WERI-Rb-1 (cell line): ENCODE measurements around the gene GALNT17.

ENCODE experiments used
- DNase-seq: peaks from one replicate; pipeline ENCODE4 v3.0.0-alpha.2; 2020
- H3K27ac ChIP-seq: fragments of 250-450 bp; sonication (Bioruptor Pico); 2 replicates; pipeline ENCODE4 v1.5.1; 2020; ENCODE audit warnings: mild to moderate bottlenecking, moderate library complexity
- H3K27me3 ChIP-seq: fragments of 250-450 bp; sonication (Bioruptor Pico); 2 replicates; pipeline ENCODE4 v1.5.1; 2021; ENCODE audit warnings: mild to moderate bottlenecking, low read depth, moderate library complexity; ENCODE audit not compliant: insufficient read depth, severe bottlenecking
- H3K36me3 ChIP-seq: fragments of 250-450 bp; sonication (Bioruptor Pico); 2 replicates; pipeline ENCODE4 v1.5.1; 2020; ENCODE audit warnings: mild to moderate bottlenecking, moderate library complexity
- H3K4me3 ChIP-seq: 2 replicates; pipeline ENCODE4 v1.5.1; 2011; ENCODE audit warnings: low read depth, mild to moderate bottlenecking, control low read depth, low read length
- H3K9me3 ChIP-seq: fragments of 250-450 bp; sonication (Bioruptor Pico); 2 replicates; pipeline ENCODE4 v1.5.1; 2021; ENCODE audit warnings: mild to moderate bottlenecking, moderate library complexity; ENCODE audit not compliant: severe bottlenecking
- TF ChIP-seq, protein P1 (sequence below): IDR thresholded peaks from 2 replicates; pipeline ENCODE4 v1.5.1; 2011; ENCODE audit warnings: low read depth, mild to moderate bottlenecking, control low read depth, inconsistent platforms, low read length

GALNT17 gene

DNA sequence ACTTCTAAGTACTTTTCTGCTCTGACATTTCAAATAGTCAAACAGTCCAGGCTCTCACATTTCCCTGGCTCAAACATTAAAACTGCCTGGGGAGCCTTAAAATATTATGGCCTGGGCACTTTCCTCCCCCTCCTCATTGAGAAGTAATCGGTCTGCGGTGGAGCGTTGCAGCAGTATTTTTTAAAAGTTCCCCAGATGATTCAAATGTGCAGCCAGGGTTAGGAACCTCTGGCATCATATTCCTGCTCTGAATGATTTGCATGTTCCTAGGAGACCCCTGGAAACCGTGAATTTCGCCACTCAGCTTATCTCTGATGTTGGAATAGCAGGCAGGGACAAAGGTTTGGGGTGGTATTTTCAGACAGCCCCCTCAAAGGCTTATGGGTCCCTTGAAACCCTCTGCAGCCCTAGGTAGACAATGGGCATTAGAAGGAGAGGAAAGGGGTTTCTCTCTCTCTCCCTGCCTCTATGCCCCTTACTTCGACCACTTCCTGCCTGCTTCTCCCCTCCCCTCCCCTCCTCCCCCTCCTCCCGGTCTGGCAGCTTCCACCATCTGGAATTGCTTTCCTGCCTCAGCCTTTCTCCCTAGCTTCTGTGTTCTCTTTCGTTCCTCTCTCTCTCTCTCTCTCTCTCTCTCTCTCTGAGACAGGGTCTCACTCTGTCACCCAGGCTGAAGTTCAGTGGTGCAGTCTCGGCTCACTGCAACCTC, 622.2 kb downstream of the GALNT17 start:
- TF ChIP-seq, protein P1, sequence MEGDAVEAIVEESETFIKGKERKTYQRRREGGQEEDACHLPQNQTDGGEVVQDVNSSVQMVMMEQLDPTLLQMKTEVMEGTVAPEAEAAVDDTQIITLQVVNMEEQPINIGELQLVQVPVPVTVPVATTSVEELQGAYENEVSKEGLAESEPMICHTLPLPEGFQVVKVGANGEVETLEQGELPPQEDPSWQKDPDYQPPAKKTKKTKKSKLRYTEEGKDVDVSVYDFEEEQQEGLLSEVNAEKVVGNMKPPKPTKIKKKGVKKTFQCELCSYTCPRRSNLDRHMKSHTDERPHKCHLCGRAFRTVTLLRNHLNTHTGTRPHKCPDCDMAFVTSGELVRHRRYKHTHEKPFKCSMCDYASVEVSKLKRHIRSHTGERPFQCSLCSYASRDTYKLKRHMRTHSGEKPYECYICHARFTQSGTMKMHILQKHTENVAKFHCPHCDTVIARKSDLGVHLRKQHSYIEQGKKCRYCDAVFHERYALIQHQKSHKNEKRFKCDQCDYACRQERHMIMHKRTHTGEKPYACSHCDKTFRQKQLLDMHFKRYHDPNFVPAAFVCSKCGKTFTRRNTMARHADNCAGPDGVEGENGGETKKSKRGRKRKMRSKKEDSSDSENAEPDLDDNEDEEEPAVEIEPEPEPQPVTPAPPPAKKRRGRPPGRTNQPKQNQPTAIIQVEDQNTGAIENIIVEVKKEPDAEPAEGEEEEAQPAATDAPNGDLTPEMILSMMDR: no peak
- H3K27me3 ChIP-seq: peaks cover 53% of the 10 kb centered on the region
- DNase-seq: no peak
- H3K4me3 ChIP-seq: no peak overlapping the region
- H3K27ac ChIP-seq: no peak overlapping the region
- no peaks in the 10 kb centered on the region for H3K36me3 ChIP-seq
- H3K9me3 ChIP-seq: no peaks in the 10 kb centered on the region

DNA sequence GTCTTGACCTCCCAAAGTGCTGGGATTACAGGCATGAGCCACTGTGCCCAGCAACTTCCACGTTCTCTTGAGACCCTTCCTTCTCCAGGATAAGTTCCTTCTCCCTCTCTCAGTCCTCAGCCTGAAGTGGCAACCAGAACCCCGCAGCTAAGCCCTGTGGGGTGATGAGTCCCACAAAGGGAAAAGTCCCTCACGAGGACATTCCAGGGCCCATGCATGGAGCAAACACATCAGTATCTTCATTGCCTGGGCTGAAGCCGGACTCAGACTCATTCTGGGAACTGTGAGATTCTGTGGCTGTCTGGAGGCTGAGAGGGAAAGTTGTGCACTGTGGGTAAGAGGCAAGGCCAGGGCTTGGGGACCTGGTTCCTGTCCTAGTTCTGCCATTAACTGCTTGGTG, 622.9 kb downstream of the GALNT17 start:
- TF ChIP-seq, protein P1: no peak
- no peak overlapping the region for H3K27ac ChIP-seq
- H3K4me3 ChIP-seq: no peak overlapping the region
- no peaks in the 10 kb centered on the region for H3K9me3 ChIP-seq
- peaks cover 51% of the 10 kb centered on the region for H3K27me3 ChIP-seq
- DNase-seq: no peak
- H3K36me3 ChIP-seq: no peaks in the 10 kb centered on the region

DNA sequence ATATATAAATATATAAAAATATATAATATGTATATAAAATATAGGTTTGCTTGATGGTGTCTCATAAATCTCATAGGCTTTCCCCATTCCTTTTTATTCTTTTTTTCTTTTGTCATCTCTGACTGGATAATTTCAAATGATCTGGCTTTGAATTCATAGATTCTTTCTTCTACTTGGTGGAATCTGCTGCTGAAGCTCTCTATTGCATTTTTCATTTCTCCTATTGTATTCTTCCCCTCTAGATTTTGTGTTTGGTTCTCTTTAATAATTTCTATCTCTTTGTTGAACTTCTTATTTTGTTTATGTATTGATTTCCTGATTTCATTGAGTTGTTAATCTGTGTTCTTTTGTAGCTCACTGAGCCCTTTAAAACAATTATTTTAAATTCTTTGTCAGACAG, 629.4 kb downstream of the GALNT17 start:
- no peak overlapping the region for H3K27ac ChIP-seq
- no peak overlapping the region for H3K4me3 ChIP-seq
- H3K9me3 ChIP-seq: peaks cover 2% of the 10 kb centered on the region
- TF ChIP-seq, protein P1: no peak
- H3K27me3 ChIP-seq: peaks cover 10% of the 10 kb centered on the region
- no peak for DNase-seq
- no peaks in the 10 kb centered on the region for H3K36me3 ChIP-seq
